Stimulated activated CD4-positive, alpha-beta T cell treated with anti-CD3 and anti-CD28 coated beads, Interleukin-12 subunit alpha, Interleukin-12 subunit beta, amount 100 ng/mL, for 4 hours (primary cell): Measurements from ENCODE around the gene PROSER2.

Experiments
- DNase-seq: peaks from one replicate; pipeline ENCODE4 v3.0.0-alpha.2; 2020

Gene PROSER2

GRCh38 chr10:11869743-11870460 lies 46.7 kb downstream of the PROSER2 start:
- DNase-seq: no peak

DNA sequence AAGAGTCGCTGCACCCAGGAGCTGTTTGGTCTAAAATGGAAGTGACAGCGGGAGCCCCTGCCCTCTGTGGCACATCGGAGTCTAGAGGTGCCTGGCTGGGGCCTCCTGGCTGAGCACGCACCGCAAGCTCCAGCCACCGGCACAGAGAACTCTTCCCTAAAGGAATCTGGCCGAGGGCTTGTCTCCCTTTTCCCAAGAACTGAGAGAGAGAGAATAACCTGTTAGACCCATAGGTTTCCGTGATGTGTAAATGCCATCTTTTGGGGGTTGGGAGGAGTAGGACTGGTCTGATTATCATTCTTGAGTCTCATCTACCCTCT lies 47.3 kb downstream of the PROSER2 start:
- no peak for DNase-seq

GRCh38 chr10:11870900-11871400 lies 47.8 kb downstream of the PROSER2 start:
- no peak for DNase-seq

DNA sequence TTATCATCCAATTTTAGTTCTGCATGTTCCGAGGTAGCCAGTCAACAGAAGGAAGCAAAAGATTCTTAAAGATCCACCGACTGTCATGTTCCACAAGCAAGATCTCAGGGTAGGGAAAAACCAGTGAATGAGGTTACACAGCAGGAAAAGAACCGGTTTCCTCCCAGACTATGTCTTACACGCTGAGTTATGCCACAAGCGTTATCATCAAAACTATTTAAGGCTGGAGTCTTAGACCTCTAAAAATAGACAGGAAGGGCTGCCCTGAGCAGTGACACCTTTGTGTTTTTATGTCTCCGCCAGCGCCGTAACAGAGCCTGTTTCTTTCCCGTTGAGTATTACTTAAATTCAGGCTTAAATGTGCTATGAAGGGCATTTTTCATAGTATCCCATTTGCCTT lies 48.3 kb downstream of the PROSER2 start:
- DNase-seq: no peak

DNA sequence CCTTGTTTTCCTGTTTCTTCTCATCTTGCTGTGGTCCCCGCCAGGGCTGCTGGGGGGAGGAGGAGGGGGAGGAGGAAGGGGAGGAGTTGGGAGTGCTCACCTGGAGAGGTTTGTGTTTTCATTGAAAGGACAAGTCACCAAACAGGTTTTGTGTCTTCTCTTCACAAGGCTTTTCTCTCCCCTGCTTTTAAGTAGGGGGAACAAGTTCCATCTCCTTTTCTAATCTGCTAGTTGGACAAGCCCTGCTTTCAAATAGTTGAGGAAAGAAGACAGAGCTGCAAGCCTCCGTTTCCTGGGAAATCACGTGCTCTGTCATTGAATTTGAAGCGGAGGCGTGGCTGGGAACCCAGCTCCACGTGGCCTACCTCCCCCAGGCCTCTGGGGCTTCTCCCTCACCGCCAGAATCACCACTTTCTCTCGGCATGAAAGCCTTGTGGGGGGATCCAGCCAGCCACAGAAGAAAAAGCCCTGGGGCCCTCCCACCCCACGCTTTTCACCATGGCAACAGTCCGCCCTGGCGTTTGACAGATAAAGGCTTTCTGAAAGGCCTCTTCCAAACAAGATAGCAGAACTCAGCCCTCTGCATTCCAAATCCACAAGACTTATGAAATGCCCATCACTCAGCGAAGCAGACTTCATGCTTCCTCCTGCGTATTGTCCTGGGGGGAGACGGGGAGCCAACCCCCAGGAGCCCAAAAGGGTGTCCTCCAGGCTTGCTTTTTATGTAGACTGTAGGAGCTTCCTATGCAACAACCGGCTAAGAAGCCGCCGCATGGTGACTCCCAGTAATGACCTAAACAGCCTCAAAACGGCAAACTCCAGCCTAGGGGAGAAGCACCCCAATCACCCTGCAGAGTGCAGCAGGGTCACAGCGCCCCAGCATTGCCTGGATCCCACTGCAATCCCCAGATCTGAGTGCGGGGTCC lies 51.7 kb downstream of the PROSER2 start:
- peak; percentile 23 for DNase-seq

- DNase-seq: no peak
Observed at GRCh38 chr10:11875494-11876281, 52.5 kb downstream of the PROSER2 start.

DNA sequence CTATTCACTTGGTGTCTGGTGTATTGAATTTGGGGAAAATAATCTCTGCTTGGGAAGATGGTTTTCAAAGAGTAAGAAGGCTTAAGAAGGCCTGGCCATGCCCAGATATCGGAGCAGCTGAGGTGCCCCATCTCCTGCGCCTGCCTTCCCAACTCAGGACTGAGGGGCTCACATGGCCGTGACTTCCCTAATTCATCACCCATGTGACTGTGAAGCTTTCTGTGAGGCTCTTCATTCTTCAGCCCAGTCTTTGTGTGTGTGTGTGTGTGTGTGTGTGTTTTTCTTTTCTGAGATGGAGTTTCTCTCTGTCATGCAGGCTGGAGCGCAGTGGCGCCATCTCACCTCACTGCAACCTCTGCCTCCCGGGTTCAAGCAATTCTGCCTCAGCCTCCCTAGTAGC lies 53.2 kb downstream of the PROSER2 start:
- no peak for DNase-seq

DNA sequence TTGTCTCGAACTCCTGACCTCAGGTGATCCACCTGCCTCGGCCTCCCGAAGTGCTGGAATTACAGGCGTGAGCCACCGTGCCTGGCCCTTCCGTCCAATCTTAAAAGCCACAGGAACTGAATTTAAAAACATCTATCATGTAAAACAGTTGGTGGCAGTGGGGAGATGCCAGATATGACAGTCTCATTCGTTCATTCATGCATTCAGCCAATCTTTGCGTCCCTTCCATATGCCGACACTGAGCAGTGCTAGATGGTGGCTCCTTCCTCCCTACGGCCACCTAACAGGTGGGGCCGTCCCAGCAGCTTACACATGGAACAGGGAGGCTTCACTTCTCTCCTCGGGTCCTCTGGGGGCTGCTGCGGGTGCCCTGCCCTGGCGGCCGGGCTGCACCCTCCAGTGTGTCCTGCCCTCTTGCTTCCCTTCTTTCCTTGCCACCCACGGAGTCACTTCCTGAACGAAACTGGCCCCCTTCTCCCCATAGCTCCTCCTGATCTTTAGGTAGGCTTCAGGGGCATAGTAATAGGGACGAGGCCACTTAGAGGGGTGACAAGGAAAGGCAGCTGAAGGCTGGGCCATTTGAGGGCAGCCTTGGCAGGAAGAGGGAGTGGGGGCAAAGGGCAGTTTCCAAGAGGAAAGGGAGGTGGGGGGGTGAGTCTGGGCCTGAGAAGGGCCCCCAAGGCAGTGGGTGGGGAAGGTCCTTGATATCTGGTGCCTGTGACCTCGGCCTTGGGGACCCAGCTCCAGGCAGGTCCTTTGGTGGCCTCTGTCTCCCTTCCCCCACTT lies 53.8 kb downstream of the PROSER2 start:
- no peak for DNase-seq

DNA sequence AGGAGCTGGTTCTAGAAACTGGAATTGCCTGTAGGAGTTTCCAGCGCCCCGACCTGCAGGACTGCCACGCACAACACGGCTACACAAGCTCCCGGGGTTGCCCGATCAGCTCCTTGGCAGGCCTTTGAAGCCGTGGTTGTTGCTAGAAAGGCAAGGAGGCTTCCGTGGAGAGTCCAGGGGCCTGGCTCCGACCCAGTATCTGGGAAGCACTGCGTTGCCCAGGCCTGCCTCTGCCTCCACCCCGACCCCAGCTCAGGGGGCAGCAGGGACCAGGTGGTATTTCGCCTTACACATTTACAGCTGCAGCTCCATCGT lies 54.4 kb downstream of the PROSER2 start:
- no peak for DNase-seq

GRCh38 chr10:11878776-11879175 lies 55.6 kb downstream of the PROSER2 start:
- no peak for DNase-seq

DNA sequence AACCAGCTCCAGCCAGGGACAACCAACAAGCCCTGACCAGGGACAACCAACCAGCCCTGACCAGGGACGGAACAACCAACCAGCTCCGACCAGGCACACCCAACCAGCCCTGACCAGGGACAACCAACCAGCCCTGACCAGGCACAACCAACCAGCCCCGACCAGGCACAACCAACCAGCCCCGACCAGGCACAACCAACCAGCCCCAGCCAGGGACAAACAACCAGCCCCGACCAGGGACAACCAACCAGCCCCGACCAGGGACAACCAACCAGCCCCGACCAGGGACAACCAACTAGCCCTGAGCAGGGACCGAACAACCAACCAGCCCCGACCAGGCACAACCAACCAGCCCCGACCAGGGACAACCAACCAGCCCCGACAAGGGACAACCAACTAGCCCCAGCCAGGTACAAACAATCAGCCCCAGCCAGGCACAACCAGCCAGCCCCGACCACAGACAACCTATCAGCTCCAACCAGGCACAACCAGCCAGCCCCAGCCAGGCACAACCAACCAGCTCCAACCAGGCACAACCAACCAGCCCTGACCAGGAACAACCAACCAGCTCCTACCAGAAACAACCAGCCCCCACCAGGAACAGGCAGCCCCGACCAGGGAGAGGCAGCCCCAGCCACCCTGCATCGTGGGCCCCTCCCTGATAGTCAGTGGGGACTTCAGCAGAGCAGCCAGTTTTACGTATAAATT lies 56.4 kb downstream of the PROSER2 start:
- DNase-seq: no peak

GRCh38 chr10:11880151-11881029 lies 57.2 kb downstream of the PROSER2 start:
- DNase-seq: no peak

- DNase-seq: no peak
Observed at GRCh38 chr10:11881030-11881476, 57.9 kb downstream of the PROSER2 start.

DNA sequence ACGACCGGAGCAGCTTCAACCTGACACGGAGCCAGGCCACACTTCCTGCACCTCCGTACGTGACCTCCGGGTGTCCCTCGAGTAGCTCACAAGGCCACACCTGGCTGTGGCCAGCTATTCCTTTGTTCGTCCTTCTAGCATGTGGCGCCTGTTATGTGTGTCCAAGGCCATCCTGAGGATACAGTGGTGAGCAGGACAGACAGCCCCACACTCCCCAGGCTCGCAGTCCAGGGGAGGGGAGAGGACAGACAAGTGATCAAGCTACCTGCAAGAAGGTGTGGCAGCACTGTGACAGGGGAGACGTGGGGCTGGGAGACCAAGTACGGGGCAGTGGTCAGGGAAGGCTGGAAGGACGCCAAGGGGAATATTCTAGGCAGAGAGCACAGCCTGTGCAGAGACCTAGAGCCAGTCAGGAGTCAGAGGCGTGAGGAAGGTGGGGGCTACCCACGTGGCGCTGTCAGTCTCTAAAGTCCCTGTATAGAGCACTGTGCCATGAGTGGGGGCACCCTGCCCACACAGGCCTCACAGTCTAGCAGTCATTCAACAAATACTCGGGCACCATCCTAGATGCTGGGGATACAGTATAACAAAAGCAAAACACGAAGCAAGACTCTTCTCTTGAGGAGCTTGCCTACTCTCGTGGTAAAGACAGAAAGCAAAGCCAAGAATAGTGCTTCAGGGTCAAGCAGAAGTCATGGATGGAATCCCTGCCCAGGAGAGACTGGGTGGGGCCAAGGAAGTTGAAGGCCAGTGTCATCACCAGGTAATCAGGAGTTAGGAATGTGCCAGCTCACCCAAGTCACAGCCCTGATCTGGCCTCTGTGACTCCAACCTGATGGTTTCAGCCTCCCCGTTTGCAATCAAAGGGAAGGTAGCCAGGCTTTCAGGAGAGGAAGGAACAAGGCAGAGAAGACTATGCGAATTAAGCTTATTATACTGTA lies 58.6 kb downstream of the PROSER2 start:
- DNase-seq: no peak

GRCh38 chr10:11882646-11883375 lies 59.7 kb downstream of the PROSER2 start:
- DNase-seq: no peak

DNA sequence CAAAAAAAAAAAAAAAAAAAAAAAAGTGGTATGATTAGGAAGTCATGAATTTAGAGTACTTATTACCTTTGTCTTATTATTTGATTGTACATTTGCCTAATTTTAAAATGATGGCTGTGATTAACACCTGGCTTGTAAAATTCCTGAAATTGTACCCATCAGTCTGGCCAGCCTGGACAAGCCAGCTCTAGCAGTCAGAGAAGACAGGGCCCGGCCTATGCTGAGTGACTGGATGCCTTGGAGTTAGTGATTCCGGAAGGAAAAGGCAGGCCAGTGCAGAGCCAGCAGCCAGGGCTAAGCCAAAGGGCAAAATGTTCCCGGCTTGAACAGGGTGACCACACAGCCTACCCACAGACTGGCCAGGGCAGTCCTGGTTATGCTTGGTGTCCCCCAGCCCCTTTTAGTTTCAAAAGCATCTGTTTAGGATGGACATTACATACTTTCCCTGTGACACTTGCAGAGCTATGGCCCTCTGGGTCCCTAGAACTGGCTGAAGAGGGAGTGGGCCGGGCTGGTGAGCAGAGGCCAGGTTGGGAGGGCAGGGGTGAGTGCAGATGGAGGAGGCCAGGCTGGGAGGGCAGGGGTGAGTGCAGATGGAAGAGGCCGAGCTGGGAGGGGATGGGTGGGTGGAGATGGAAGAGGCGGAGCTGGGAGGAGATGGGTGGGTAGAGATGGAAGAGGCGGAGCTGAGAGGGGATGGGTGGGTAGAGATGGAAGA lies 61.7 kb downstream of the PROSER2 start:
- no peak for DNase-seq

- DNase-seq: no peak
Observed at GRCh38 chr10:11885437-11886137, 62.4 kb downstream of the PROSER2 start.

DNA sequence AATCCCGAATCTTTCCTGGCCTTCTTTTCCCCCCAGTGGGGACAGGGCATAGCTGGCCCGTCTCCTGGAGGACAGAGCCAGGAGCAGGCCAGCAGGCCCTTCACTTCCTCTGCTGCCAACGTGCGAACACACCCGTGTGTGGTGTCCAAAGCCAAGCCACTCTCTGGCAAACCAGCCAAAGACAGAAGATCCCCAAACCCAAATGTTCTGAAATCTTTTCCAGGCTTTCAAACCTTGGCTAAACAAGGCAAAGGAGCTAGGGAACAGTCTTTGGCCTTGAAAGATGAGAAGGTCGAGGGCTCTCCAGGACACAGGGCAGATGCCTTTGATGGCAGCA lies 63.0 kb downstream of the PROSER2 start:
- DNase-seq: no peak
